IPS-20b (cell line): ENCODE measurements around the gene TNS3.

Experiments used
- H3K27ac ChIP-seq: one replicate; pipeline ENCODE4 v1.5.1; 2013; ENCODE audit warnings: low read length
- H3K27me3 ChIP-seq: 2 replicates; pipeline ENCODE4 v1.6.1; 2013; ENCODE audit warnings: mild to moderate bottlenecking, low read length, inconsistent platforms; ENCODE audit not compliant: insufficient read depth
- H3K36me3 ChIP-seq: 2 replicates; pipeline ENCODE4 v1.6.1; 2013; ENCODE audit warnings: low read depth, mild to moderate bottlenecking, inconsistent platforms, low read length, moderate library complexity; ENCODE audit not compliant: insufficient read depth
- H3K4me1 ChIP-seq: 2 replicates; pipeline ENCODE4 v1.6.1; 2013; ENCODE audit warnings: mild to moderate bottlenecking, control low read depth, inconsistent platforms, low read length, moderate library complexity; ENCODE audit not compliant: insufficient read depth
- H3K4me3 ChIP-seq: 2 replicates; pipeline ENCODE4 v1.5.1; 2013; ENCODE audit warnings: mild to moderate bottlenecking, low read length, inconsistent platforms
- H3K9ac ChIP-seq: 2 replicates; pipeline ENCODE4 v1.6.1; 2013; ENCODE audit warnings: low read depth, mild to moderate bottlenecking, inconsistent platforms, low read length, moderate library complexity
- H3K9me3 ChIP-seq: 2 replicates; pipeline ENCODE4 v1.6.1; 2013; ENCODE audit warnings: mild to moderate bottlenecking, low read depth, low read length, inconsistent platforms; ENCODE audit not compliant: insufficient read depth

TNS3 gene

GRCh38 chr7:47307311-47307710, 274.6 kb downstream of the TNS3 start:
- H3K27ac ChIP-seq: no peak overlapping the region
- no peaks in the 10 kb centered on the region for H3K4me1 ChIP-seq
- H3K4me3 ChIP-seq: no peak overlapping the region
- peaks cover 7% of the 10 kb centered on the region; the same call in 1 of the 2 replicates for H3K36me3 ChIP-seq
- H3K27me3 ChIP-seq: no peaks in the 10 kb centered on the region
- H3K9ac ChIP-seq: no peak overlapping the region
- no peaks in the 10 kb centered on the region for H3K9me3 ChIP-seq

GRCh38 chr7:47304727-47305719, 276.9 kb downstream of the TNS3 start:
- Histone ChIP-seq H3K9me3 (no peaks in the 10 kb centered on the region), H3K9ac (no peak overlapping the region), H3K4me1 (no peaks in the 10 kb centered on the region), H3K27me3 (no peaks in the 10 kb centered on the region), H3K36me3 (peaks cover 13% of the 10 kb centered on the region), H3K4me3 (no peak overlapping the region), H3K27ac (no peak overlapping the region)

- no peak overlapping the region for H3K9ac ChIP-seq
- no peaks in the 10 kb centered on the region for H3K4me1 ChIP-seq
- no peaks in the 10 kb centered on the region for H3K27me3 ChIP-seq
- H3K4me3 ChIP-seq: no peak overlapping the region
- H3K36me3 ChIP-seq: peaks cover 16% of the 10 kb centered on the region
- no peaks in the 10 kb centered on the region for H3K9me3 ChIP-seq
- H3K27ac ChIP-seq: no peak overlapping the region
Observed at GRCh38 chr7:47303695-47304453, 278.0 kb downstream of the TNS3 start.

DNA sequence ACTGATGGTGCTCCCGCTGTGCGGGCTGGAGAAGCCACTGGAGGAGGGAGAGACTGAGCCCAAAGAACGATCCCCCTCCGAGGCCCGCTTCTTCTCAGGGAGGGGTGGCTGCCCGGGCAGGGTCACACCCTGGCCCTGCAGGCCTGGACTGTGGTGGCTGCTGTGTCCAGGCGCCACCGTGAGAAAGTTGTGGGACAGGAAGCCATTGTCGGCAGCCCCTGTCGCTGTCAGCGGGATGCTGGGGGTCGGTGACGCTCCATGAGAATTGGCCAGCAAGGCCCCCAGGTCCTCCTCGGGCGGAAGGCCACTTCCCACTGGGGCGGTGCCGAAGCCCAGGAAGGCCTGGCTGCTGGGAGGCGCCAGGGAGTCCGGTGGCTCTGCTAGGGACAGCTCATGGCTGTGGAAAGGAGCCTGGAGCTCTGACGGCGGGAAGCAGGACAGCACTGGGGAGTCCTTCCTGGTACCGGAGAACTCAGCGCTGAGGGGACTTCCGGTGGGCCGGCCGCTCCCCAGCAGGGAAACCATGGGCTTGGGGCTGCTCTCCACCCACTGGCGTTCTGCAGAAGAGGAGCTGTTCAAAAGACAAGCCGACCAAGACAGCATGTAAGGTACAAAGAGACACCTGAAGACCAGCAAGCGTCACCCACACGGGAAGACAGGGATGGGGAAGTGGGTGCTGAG, 278.8 kb downstream of the TNS3 start:
- no peaks in the 10 kb centered on the region for H3K27me3 ChIP-seq
- peaks cover 16% of the 10 kb centered on the region for H3K36me3 ChIP-seq
- H3K27ac ChIP-seq: no peak overlapping the region
- no peaks in the 10 kb centered on the region for H3K9me3 ChIP-seq
- no peaks in the 10 kb centered on the region for H3K4me1 ChIP-seq
- no peak overlapping the region for H3K9ac ChIP-seq
- H3K4me3 ChIP-seq: no peak overlapping the region

DNA sequence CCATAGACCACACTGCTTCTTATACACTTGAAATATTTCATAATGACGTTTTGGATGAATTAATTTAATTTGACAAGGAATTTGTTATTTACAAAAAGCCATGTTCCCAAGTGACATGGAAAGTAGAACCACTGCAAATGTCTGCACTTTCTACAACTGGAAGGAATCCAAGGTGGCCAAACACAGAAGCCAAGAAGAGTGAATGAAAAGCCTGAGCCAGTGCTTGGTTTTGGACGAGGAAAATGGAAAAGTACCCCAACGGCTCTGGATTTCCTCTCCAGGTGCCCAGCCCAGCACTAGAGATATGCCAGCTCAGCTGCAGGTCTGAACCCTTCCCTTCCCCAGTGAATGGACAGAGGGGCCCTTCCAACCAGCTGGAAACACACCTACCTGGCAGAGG, 279.4 kb downstream of the TNS3 start:
- H3K27me3 ChIP-seq: no peaks in the 10 kb centered on the region
- no peak overlapping the region for H3K27ac ChIP-seq
- H3K4me1 ChIP-seq: no peaks in the 10 kb centered on the region
- H3K36me3 ChIP-seq: peaks cover 16% of the 10 kb centered on the region
- H3K9ac ChIP-seq: no peak overlapping the region
- H3K9me3 ChIP-seq: no peaks in the 10 kb centered on the region
- H3K4me3 ChIP-seq: no peak overlapping the region

GRCh38 chr7:47301657-47302295, 280.1 kb downstream of the TNS3 start:
- Histone ChIP-seq H3K36me3 (peaks cover 16% of the 10 kb centered on the region), H3K27ac (no peak overlapping the region), H3K9ac (no peak overlapping the region), H3K27me3 (no peaks in the 10 kb centered on the region), H3K4me3 (no peak overlapping the region), H3K9me3 (no peaks in the 10 kb centered on the region), H3K4me1 (no peaks in the 10 kb centered on the region)

DNA sequence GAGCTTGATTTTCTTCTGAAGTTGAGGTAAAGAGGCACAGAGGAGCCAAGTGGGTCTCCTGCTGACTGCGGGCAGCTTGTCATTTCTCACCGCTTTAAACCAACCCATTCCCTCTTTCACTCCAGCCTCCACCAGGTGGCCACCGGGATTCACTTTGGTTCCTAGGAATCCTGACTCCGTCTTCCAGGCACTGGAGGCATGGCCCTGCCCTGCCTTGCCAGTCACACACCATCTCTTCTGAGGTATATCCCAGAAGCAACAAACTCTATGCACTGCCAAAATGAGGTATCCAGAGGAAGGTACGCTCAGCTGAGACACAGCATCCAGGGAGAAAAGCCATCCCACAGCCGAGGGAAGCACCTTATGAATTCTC, 280.8 kb downstream of the TNS3 start:
- Histone ChIP-seq H3K4me3 (no peak overlapping the region), H3K36me3 (peaks cover 16% of the 10 kb centered on the region), H3K27me3 (no peaks in the 10 kb centered on the region), H3K4me1 (no peaks in the 10 kb centered on the region), H3K9me3 (no peaks in the 10 kb centered on the region), H3K9ac (no peak overlapping the region), H3K27ac (no peak overlapping the region)

GRCh38 chr7:47300472-47301104, 281.3 kb downstream of the TNS3 start:
- no peak overlapping the region for H3K27ac ChIP-seq
- H3K9me3 ChIP-seq: no peaks in the 10 kb centered on the region
- H3K4me3 ChIP-seq: no peak overlapping the region
- H3K9ac ChIP-seq: no peak overlapping the region
- H3K4me1 ChIP-seq: no peaks in the 10 kb centered on the region
- no peaks in the 10 kb centered on the region for H3K27me3 ChIP-seq
- peaks cover 18% of the 10 kb centered on the region for H3K36me3 ChIP-seq

DNA sequence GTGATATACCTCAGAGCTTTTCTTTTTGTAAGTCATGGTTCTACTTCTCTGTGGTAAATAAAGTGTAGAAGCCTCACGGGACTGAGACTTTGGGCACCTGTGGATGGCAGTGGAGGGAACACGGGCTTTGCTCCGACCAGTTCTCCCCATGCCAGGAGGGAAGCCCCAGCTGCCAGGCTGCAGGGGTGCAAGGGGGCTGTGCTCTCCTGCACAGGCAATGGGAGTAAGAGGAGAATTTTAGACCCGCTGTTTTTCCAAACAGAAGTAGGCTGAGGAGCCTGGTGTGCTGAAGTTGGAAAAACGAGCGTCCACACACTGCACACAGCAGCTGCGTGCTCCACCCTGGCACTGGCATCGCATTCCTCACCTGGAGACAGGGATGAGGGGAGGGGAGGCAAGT, 282.4 kb downstream of the TNS3 start:
- H3K4me3 ChIP-seq: no peak overlapping the region
- H3K27ac ChIP-seq: no peak overlapping the region
- no peaks in the 10 kb centered on the region for H3K9me3 ChIP-seq
- H3K27me3 ChIP-seq: no peaks in the 10 kb centered on the region
- H3K4me1 ChIP-seq: no peaks in the 10 kb centered on the region
- peaks cover 24% of the 10 kb centered on the region for H3K36me3 ChIP-seq
- no peak overlapping the region for H3K9ac ChIP-seq

GRCh38 chr7:47298636-47299035, 283.3 kb downstream of the TNS3 start:
- Histone ChIP-seq H3K27ac (no peak overlapping the region), H3K9ac (no peak overlapping the region), H3K4me1 (no peaks in the 10 kb centered on the region), H3K27me3 (no peaks in the 10 kb centered on the region), H3K4me3 (no peak overlapping the region), H3K36me3 (peaks cover 26% of the 10 kb centered on the region), H3K9me3 (no peaks in the 10 kb centered on the region)

GRCh38 chr7:47297120-47297519, 284.8 kb downstream of the TNS3 start:
- no peaks in the 10 kb centered on the region for H3K4me1 ChIP-seq
- no peak overlapping the region for H3K9ac ChIP-seq
- H3K27ac ChIP-seq: no peak overlapping the region
- H3K36me3 ChIP-seq: peaks cover 35% of the 10 kb centered on the region
- no peak overlapping the region for H3K4me3 ChIP-seq
- no peaks in the 10 kb centered on the region for H3K27me3 ChIP-seq
- H3K9me3 ChIP-seq: no peaks in the 10 kb centered on the region
